PC-3 (cell line): Measurements from ENCODE around the gene COL13A1. TPM values are rescaled to one million over a fixed set of nuclear protein-coding genes. Genes with fewer than 3 reads are reported as not detected.

ENCODE experiments used
- ATAC-seq: fragments of 200-7000 bp; cut with Tn5 transposase; 2 replicates; pipeline ENCODE4 v1.9.1; 2020; ENCODE audit warnings: mild to moderate bottlenecking, moderate library complexity
- BruUV-seq: library from RNA; stranded (reverse); fragments of 400-500 nt; replicated peaks from 2 replicates; lab custom pipeline; 2021; lab: Mats Ljungman, UMichigan
- CTCF ChIA-PET: fragments of 300-600 bp; sonication (Branson Sonifier 250); formaldehyde crosslinking; loops from one replicate; lab custom pipeline; 2022; ENCODE audit warnings: antibody characterized with exemption; lab: Charles Lee
- POLR2A ChIA-PET: fragments of 300-600 bp; sonication (Branson Sonifier 250); formaldehyde crosslinking; loops from one replicate; lab custom pipeline; 2022; ENCODE audit warnings: antibody characterized with exemption; ENCODE audit not compliant: unreplicated experiment; lab: Charles Lee
- DNase-seq: peaks from one replicate; pipeline ENCODE4 v3.0.0-alpha.2; 2015
- H2AFZ ChIP-seq: fragments of 300-600 bp; sonication (generic); 2 replicates; pipeline ENCODE4 v1.6.0; 2016; ENCODE audit warnings: antibody characterized with exemption, low read length
- H3F3A ChIP-seq: fragments of 300-600 bp; sonication (generic); one replicate; pipeline ENCODE4 v1.6.0; 2017; ENCODE audit warnings: antibody characterized with exemption, low read length, control low read depth, mild to moderate bottlenecking; ENCODE audit not compliant: unreplicated experiment
- H3K27ac ChIP-seq: fragments of 300-600 bp; sonication (generic); 2 replicates; pipeline ENCODE4 v1.5.1; 2016; ENCODE audit warnings: mild to moderate bottlenecking, low read length
- H3K27me3 ChIP-seq: fragments of 300-600 bp; sonication (generic); 2 replicates; pipeline ENCODE4 v1.6.1; 2016; ENCODE audit warnings: low read length, mixed read lengths
- H3K36me3 ChIP-seq: fragments of 300-600 bp; sonication (generic); 2 replicates; pipeline ENCODE4 v1.6.1; 2016; ENCODE audit warnings: low read depth, mixed run types, low read length, mixed read lengths
- H3K4me1 ChIP-seq: fragments of 300-600 bp; sonication (generic); 2 replicates; pipeline ENCODE4 v1.5.1; 2016; ENCODE audit warnings: low read length; ENCODE audit not compliant: insufficient read depth
- H3K4me2 ChIP-seq: fragments of 300-600 bp; sonication (generic); 2 replicates; pipeline ENCODE4 v1.6.0; 2016; ENCODE audit warnings: low read length
- H3K4me3 ChIP-seq: fragments of 300-600 bp; sonication (generic); 2 replicates; pipeline ENCODE4 v1.5.1; 2016; ENCODE audit warnings: mild to moderate bottlenecking, low read length, mixed read lengths
- H3K79me2 ChIP-seq: fragments of 300-600 bp; sonication (generic); 2 replicates; pipeline ENCODE4 v1.6.1; 2017; ENCODE audit warnings: low read length, mixed read lengths
- H3K9ac ChIP-seq: fragments of 300-600 bp; sonication (generic); 2 replicates; pipeline ENCODE4 v1.6.0; 2016; ENCODE audit warnings: mild to moderate bottlenecking, low read length
- H3K9me2 ChIP-seq: fragments of 300-600 bp; sonication (generic); replicated peaks from 2 replicates; pipeline ENCODE4 v1.6.1; 2016; ENCODE audit warnings: mixed run types, low read length, mixed read lengths
- H3K9me3 ChIP-seq: fragments of 300-600 bp; sonication (generic); 2 replicates; pipeline ENCODE4 v1.6.1; 2016; ENCODE audit warnings: low read length, mixed read lengths
- H4K20me1 ChIP-seq: fragments of 300-600 bp; sonication (generic); 2 replicates; pipeline ENCODE4 v1.6.1; 2016; ENCODE audit warnings: low read length, mixed read lengths
- EZH2 ChIP-seq: fragments of 300-600 bp; sonication (generic); IDR thresholded peaks from one replicate; pipeline ENCODE4 v1.6.1; 2017; ENCODE audit warnings: antibody characterized with exemption, mild to moderate bottlenecking, low read length; ENCODE audit not compliant: unreplicated experiment
- EZH2phosphoT487 ChIP-seq: fragments of 300-600 bp; sonication (generic); IDR thresholded peaks from 2 replicates; pipeline ENCODE4 v1.6.1; 2018; ENCODE audit warnings: mild to moderate bottlenecking, antibody characterized with exemption, low read length, borderline replicate concordance
- intact Hi-C: fragments of 100-400 bp; cut with micrococcal nuclease; formaldehyde crosslinking; loops from 2 replicates; pipeline ENCODE4 v1.9.0; 2023
- total RNA-seq: library from RNA; depleted of rRNA; stranded (reverse); fragments of >200 nt; gene quantifications from 2 replicates; pipeline ENCODE4 v1.2.3, GENCODE V29; 2014
- TF ChIP-seq, protein P1 (sequence below): fragments of 300-600 bp; sonication (generic); conservative IDR thresholded peaks from 2 replicates; pipeline ENCODE4 v1.5.1; 2017; ENCODE audit warnings: antibody characterized with exemption, low read depth, mild to moderate bottlenecking, low read length

COL13A1 gene
- total RNA-seq, 1 experiment from 2014 or later, result 201 TPM

DNA sequence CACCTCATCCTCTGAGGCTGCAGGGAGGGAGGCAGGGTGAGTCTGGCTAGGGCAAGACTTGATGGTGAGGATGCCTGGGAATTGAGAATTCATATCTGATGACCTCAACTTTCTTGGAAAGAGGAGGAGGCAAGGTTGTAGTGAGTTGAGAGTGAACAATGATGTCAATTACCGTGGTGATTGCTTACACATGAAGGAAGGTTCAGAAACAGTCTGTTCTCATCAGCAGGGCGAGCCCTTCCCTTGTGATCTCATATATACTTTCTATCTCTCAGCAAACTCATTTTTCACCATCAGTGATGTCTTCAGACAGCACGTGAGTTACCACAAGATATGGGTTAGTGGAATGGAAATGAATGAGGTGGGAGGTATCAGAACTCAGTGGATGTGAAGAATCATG lies 20.1 kb upstream of the COL13A1 start:
- no peak overlapping the region for H3K4me2 ChIP-seq
- H3K36me3 ChIP-seq, result no peaks in the 10 kb centered on the region
- peaks cover 46% of the 10 kb centered on the region for H3K27me3 ChIP-seq
- no peak for TF ChIP-seq EZH2phosphoT487
- TF ChIP-seq EZH2, result no peak
- TF ChIP-seq, protein P1, sequence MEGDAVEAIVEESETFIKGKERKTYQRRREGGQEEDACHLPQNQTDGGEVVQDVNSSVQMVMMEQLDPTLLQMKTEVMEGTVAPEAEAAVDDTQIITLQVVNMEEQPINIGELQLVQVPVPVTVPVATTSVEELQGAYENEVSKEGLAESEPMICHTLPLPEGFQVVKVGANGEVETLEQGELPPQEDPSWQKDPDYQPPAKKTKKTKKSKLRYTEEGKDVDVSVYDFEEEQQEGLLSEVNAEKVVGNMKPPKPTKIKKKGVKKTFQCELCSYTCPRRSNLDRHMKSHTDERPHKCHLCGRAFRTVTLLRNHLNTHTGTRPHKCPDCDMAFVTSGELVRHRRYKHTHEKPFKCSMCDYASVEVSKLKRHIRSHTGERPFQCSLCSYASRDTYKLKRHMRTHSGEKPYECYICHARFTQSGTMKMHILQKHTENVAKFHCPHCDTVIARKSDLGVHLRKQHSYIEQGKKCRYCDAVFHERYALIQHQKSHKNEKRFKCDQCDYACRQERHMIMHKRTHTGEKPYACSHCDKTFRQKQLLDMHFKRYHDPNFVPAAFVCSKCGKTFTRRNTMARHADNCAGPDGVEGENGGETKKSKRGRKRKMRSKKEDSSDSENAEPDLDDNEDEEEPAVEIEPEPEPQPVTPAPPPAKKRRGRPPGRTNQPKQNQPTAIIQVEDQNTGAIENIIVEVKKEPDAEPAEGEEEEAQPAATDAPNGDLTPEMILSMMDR, result no peak
- H4K20me1 ChIP-seq, result no peaks in the 10 kb centered on the region
- H3K4me1 ChIP-seq, result no peaks in the 10 kb centered on the region
- DNase-seq (no peak), ATAC-seq (no peak)
- ChIA-PET CTCF (no interaction called here), POLR2A (no interaction called here)
- intact Hi-C loops, result no loop called here
- H3K9me3 ChIP-seq, result no peaks in the 10 kb centered on the region
- H3K27ac ChIP-seq, result no peak overlapping the region
- no peaks in the 10 kb centered on the region for H3K79me2 ChIP-seq
- H3K4me3 ChIP-seq, result no peak overlapping the region
- no peak overlapping the region for H3K9ac ChIP-seq
- no TSS peak for BruUV-seq
- H3F3A ChIP-seq, result no peaks in the 10 kb centered on the region
- no peak overlapping the region for H2AFZ ChIP-seq
- no peaks in the 10 kb centered on the region for H3K9me2 ChIP-seq

DNA sequence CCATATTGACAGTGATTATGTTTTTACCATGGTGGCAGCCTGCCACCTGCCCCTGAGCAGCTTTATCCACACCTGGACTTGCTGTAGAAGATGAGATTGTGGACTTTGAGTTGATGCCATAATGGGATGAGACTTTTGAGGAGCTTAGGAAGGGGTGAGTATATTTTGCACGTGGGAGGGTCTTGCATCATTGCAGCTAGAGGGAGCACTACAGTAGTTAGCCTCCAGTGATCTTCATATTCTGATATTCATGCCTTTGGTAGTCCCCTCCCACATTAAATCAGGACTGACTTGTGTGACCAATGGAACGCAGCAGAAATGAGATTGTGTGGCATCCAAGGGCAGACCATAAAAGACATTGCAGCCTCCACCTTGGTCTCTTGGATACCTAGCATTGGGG lies 18.2 kb upstream of the COL13A1 start:
- BruUV-seq, result no TSS peak
- TF ChIP-seq, protein P1, result peak; percentile 53
- TF ChIP-seq EZH2phosphoT487 (no peak), EZH2 (no peak)
- H3K9me3 ChIP-seq, result no peaks in the 10 kb centered on the region
- no peak overlapping the region for H2AFZ ChIP-seq
- no peaks in the 10 kb centered on the region for H3K4me1 ChIP-seq
- no peak overlapping the region for H3K27ac ChIP-seq
- no peak overlapping the region for H3K4me3 ChIP-seq
- H3K27me3 ChIP-seq, result peaks cover 46% of the 10 kb centered on the region
- no peak for ATAC-seq
- no peaks in the 10 kb centered on the region for H3K79me2 ChIP-seq
- CTCF ChIA-PET, result no interaction called here
- H3K9me2 ChIP-seq, result no peaks in the 10 kb centered on the region
- H3K36me3 ChIP-seq, result no peaks in the 10 kb centered on the region
- H3K9ac ChIP-seq, result no peak overlapping the region
- no peak overlapping the region for H3K4me2 ChIP-seq
- no peaks in the 10 kb centered on the region for H4K20me1 ChIP-seq
- no peaks in the 10 kb centered on the region for H3F3A ChIP-seq
- POLR2A ChIA-PET, result no interaction called here
- intact Hi-C loops, result no loop called here
- no peak for DNase-seq

DNA sequence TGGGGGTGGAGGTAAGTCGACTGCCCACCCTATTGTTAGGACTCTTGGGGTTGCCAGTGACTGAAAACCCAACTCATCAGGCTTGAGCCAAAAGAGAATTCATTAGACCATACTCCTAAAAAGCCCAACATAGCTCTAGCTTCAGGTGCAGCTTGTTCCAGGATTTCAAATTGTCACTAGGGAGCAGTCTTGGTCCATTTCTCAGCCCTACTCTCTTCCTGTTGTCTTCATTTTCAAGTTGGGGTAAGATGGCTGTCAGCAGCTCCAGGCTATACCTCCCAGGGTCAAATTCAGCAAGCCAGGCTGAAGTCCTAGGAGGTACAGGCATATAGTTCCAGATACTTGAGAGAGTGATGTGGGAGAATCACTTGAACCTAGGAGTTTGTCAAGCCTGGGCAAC lies 14.9 kb upstream of the COL13A1 start:
- DNase-seq, result peak; percentile 82
- Histone ChIP-seq H3F3A (no peaks in the 10 kb centered on the region), H3K36me3 (no peaks in the 10 kb centered on the region), H3K9ac (no peak overlapping the region), H3K27me3 (peaks cover 27% of the 10 kb centered on the region), H3K4me3 (no peak overlapping the region), H4K20me1 (no peaks in the 10 kb centered on the region), H3K79me2 (no peaks in the 10 kb centered on the region), H3K9me2 (no peaks in the 10 kb centered on the region), H3K27ac (no peak overlapping the region), H3K4me2 (no peak overlapping the region), H2AFZ (peak overlapping the region; percentile 36), H3K9me3 (no peaks in the 10 kb centered on the region), H3K4me1 (no peaks in the 10 kb centered on the region)
- ChIA-PET POLR2A (interaction anchor here (1.0 kb wide), 1 partner anchor 21 kb away, joined by 3 read pairs; no protein-coding TSS in a partner anchor), CTCF (interaction anchor here (0.6 to 2.6 kb wide), 15 partner anchors 13 to 360 kb away, joined by 3 to 36 read pairs (median 4); partner anchors contain the start of gene TYSND1)
- BruUV-seq, result no TSS peak
- TF ChIP-seq, protein P1, result peak; percentile 83
- no peak for TF ChIP-seq EZH2phosphoT487
- intact Hi-C loops, result loop anchor here (1.0 to 5.0 kb wide), 2 partner anchors 128 to 171 kb away; no protein-coding TSS in a partner anchor
- peak; percentile 92 for ATAC-seq
